CD14-positive monocyte (primary cell): ENCODE data around the gene DCD. TPM values are rescaled to one million over a fixed set of nuclear protein-coding genes. Genes with fewer than 3 reads are reported as not detected.

Experiments used
- DNase-seq, 3 donors: peaks; one replicate each; pipeline ENCODE4 v3.0.0-alpha.2; 2011 to 2022
- H2AFZ ChIP-seq: 2 replicates; pipeline ENCODE4 v1.6.0; 2012; ENCODE audit warnings: mild to moderate bottlenecking, low read depth, low read length, inconsistent platforms; ENCODE audit not compliant: insufficient read depth, poor library complexity, severe bottlenecking
- H3K27ac ChIP-seq, 2 donors: 1 replicate in 1 of 2; 2 replicates in 1 of 2; pipeline ENCODE4 v1.5.1; 2012 to 2013; ENCODE audit warnings: low read length in 2 of 2, control low read depth in 1 of 2, inconsistent platforms in 1 of 2, low read depth in 1 of 2, mild to moderate bottlenecking in 1 of 2
- H3K27me3 ChIP-seq, 2 donors: one replicate each; pipeline versions ENCODE4 v1.6.0 to v1.6.1; 2011 to 2013; ENCODE audit warnings: low read length in 2 of 2; ENCODE audit not compliant: control insufficient read depth in 2 of 2, insufficient read depth in 2 of 2
- H3K36me3 ChIP-seq, 2 donors: replicated peaks in 1 of 2; 1 replicate in 1 of 2; 2 replicates in 1 of 2; pipeline versions ENCODE4 v1.5.1 to v1.6.1; 2012 to 2013; ENCODE audit warnings: low read length in 2 of 2, control low read depth in 1 of 2, inconsistent platforms in 1 of 2, mild to moderate bottlenecking in 1 of 2; ENCODE audit not compliant: insufficient read depth in 2 of 2, control insufficient read depth in 1 of 2
- H3K4me1 ChIP-seq, 2 donors: 1 replicate in 1 of 2; 2 replicates in 1 of 2; pipeline versions ENCODE4 v1.5.1 to v1.6.1; 2012 to 2013; ENCODE audit warnings: low read length in 2 of 2, control low read depth in 1 of 2, inconsistent platforms in 1 of 2, mild to moderate bottlenecking in 1 of 2, moderate library complexity in 1 of 2; ENCODE audit not compliant: insufficient read depth in 2 of 2, control insufficient read depth in 1 of 2
- H3K4me2 ChIP-seq: replicated peaks from 2 replicates; pipeline ENCODE3; 2012; ENCODE audit warnings: low read length, moderate library complexity, mild to moderate bottlenecking; ENCODE audit not compliant: poor library complexity, severe bottlenecking; ENCODE audit errors: extremely low read depth
- H3K4me3 ChIP-seq, 3 experiments: fragments of 200-600 bp in 1 of 3; sonication (generic) in 1 of 3; replicated peaks in 1 of 3; 1 replicate in 2 of 3; 2 replicates in 1 of 3; pipeline ENCODE4 v1.5.1; 2011 to 2013; ENCODE audit warnings: low read length in 3 of 3, mild to moderate bottlenecking in 3 of 3, control low read depth in 2 of 3, low read depth in 2 of 3, inconsistent platforms in 1 of 3, moderate library complexity in 1 of 3
- H3K79me2 ChIP-seq: 2 replicates; pipeline ENCODE4 v1.6.0; 2012; ENCODE audit warnings: mild to moderate bottlenecking, control low read depth, inconsistent platforms, low read length, moderate library complexity; ENCODE audit not compliant: insufficient read depth
- H3K9ac ChIP-seq: 2 replicates; pipeline ENCODE4 v1.6.0; 2017; ENCODE audit warnings: low read length, mild to moderate bottlenecking; ENCODE audit not compliant: insufficient read depth, poor library complexity, severe bottlenecking
- H3K9me3 ChIP-seq, 2 donors: replicated peaks in 1 of 2; 1 replicate in 1 of 2; 2 replicates in 1 of 2; pipeline versions ENCODE4 v1.5.1 to v1.6.1; 2012 to 2013; ENCODE audit warnings: low read length in 2 of 2, control low read depth in 1 of 2; ENCODE audit not compliant: control insufficient read depth in 1 of 2, insufficient read depth in 1 of 2
- H4K20me1 ChIP-seq: 2 replicates; pipeline ENCODE4 v1.6.0; 2012; ENCODE audit warnings: mild to moderate bottlenecking, low read length, control low read depth, moderate library complexity; ENCODE audit not compliant: insufficient read depth
- H3K27ac Mint-ChIP-seq, 7 donors: one replicate each; pipeline ENCODE4 v1.8.0; 2020; ENCODE audit warnings: mild to moderate bottlenecking in 7 of 7, mixed read lengths in 7 of 7, moderate library complexity in 6 of 7, inconsistent platforms in 2 of 7
- H3K27me3 Mint-ChIP-seq, 3 donors: one replicate each; pipeline ENCODE4 v1.8.0; 2021 to 2022; ENCODE audit warnings: low read depth in 3 of 3, mild to moderate bottlenecking in 3 of 3, mixed read lengths in 3 of 3, moderate library complexity in 3 of 3, inconsistent platforms in 1 of 3
- H3K36me3 Mint-ChIP-seq, 2 donors: one replicate each; pipeline ENCODE4 v1.8.0; 2020; ENCODE audit warnings: mixed read lengths in 2 of 2, inconsistent platforms in 1 of 2, mild to moderate bottlenecking in 1 of 2
- H3K4me1 Mint-ChIP-seq: one replicate; pipeline ENCODE4 v1.8.0; 2020; ENCODE audit warnings: mild to moderate bottlenecking, mixed read lengths
- H3K4me3 Mint-ChIP-seq, 2 donors: one replicate each; pipeline ENCODE4 v1.8.0; 2020; ENCODE audit warnings: mild to moderate bottlenecking in 2 of 2, mixed read lengths in 2 of 2, moderate library complexity in 1 of 2
- H3K9me3 Mint-ChIP-seq, 7 donors: one replicate each; pipeline ENCODE4 v1.8.0; 2020 to 2022; ENCODE audit warnings: mixed read lengths in 7 of 7, mild to moderate bottlenecking in 6 of 7, moderate library complexity in 6 of 7, inconsistent platforms in 2 of 7
- WGBS: methylation state at CpG from one replicate; pipeline ENCODE4 v1.1.5; 2013; ENCODE audit warnings: missing lambda C conversion rate; ENCODE audit not compliant: insufficient coverage; 5-methylcytosine and 5-hydroxymethylcytosine counted together
- intact Hi-C, 2 donors: fragments of 100-400 bp; cut with micrococcal nuclease; formaldehyde crosslinking; loops; one replicate each; pipeline versions ENCODE4 v1.15.0 to v1.15.1; 2023
- polyA plus RNA-seq, 3 donors: library from polyadenylated mRNA; depleted of rRNA in 1 of 3; unstranded in 2 of 3; stranded (reverse) in 1 of 3; fragments of 300-500 nt in 2 of 3; fragments of >200 nt in 1 of 3; fragmentation: Illumina TruSeq in 2 of 3; gene quantifications; 1 replicate in 2 of 3; 2 replicates in 1 of 3; pipeline ENCODE4 v1.2.3, GENCODE V29; 2012 to 2021
- TF ChIP-seq, protein P1 (sequence below): fragments of 200-600 bp; IDR thresholded peaks from one replicate; pipeline ENCODE4 v1.8.0; 2022; ENCODE audit warnings: antibody characterized with exemption, mild to moderate bottlenecking

DCD gene
- polyA plus RNA-seq, 3 donors, result not detected

DNA sequence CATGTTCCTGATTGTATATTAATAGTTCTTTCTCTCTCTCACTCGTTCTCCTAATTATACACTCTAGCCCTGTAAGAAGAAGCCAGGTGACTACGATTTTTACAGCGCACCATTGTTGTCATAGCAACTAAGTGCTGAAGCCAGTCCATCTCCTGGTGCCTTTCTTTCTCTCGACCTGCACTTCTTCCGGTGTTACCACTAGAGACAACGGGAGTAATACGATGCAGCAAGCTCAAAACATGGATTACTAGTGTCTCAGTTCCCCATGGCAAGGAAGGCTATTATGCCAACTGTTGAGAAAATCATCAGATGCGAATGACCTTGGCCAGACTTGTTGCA lies 40.8 kb upstream of the DCD start:
- H3K27me3 Mint-ChIP-seq, result peaks cover 11 to 26% (median 19%) of the 10 kb centered on the region in 3 donors
- no peak overlapping the region for H3K4me3 Mint-ChIP-seq
- 85% methylated on average over 6 of the region's 8 CpGs for WGBS

GRCh38 chr12:54688309-54689033 lies 40.3 kb upstream of the DCD start:
- H3K4me1 Mint-ChIP-seq, result peaks cover 3% of the 10 kb centered on the region
- Histone ChIP-seq H3K9me3 (no peaks in the 10 kb centered on the region), H3K36me3 (no peaks in the 10 kb centered on the region), H3K79me2 (no peaks in the 10 kb centered on the region), H3K27me3 (peaks cover 0 to 4% of the 10 kb centered on the region in 2 donors), H3K4me2 (no peak overlapping the region), H4K20me1 (no peaks in the 10 kb centered on the region), H3K4me3 (no peak overlapping the region), H2AFZ (no peak overlapping the region), H3K27ac (no peak overlapping the region), H3K4me1 (no peaks in the 10 kb centered on the region), H3K9ac (no peak overlapping the region)
- TF ChIP-seq, protein P1, sequence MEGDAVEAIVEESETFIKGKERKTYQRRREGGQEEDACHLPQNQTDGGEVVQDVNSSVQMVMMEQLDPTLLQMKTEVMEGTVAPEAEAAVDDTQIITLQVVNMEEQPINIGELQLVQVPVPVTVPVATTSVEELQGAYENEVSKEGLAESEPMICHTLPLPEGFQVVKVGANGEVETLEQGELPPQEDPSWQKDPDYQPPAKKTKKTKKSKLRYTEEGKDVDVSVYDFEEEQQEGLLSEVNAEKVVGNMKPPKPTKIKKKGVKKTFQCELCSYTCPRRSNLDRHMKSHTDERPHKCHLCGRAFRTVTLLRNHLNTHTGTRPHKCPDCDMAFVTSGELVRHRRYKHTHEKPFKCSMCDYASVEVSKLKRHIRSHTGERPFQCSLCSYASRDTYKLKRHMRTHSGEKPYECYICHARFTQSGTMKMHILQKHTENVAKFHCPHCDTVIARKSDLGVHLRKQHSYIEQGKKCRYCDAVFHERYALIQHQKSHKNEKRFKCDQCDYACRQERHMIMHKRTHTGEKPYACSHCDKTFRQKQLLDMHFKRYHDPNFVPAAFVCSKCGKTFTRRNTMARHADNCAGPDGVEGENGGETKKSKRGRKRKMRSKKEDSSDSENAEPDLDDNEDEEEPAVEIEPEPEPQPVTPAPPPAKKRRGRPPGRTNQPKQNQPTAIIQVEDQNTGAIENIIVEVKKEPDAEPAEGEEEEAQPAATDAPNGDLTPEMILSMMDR, result no peak
- 100% methylated on average over 2 of the region's 5 CpGs for WGBS
- H3K27me3 Mint-ChIP-seq, result peaks cover 15 to 24% (median 21%) of the 10 kb centered on the region in 3 donors
- H3K27ac Mint-ChIP-seq, result no peak overlapping the region
- no peak overlapping the region for H3K4me3 Mint-ChIP-seq
- peaks cover 0 to 3% (median 0%) of the 10 kb centered on the region in 7 donors for H3K9me3 Mint-ChIP-seq
- no peaks in the 10 kb centered on the region for H3K36me3 Mint-ChIP-seq
- no peak for DNase-seq
- intact Hi-C loops, result no loop called here

More for the DNA sequence above, 40.8 kb upstream of the DCD start:
- TF ChIP-seq, protein P1, result no peak
- Histone ChIP-seq H3K27ac (no peak overlapping the region), H3K4me3 (no peak overlapping the region), H3K4me1 (no peaks in the 10 kb centered on the region), H3K79me2 (no peaks in the 10 kb centered on the region), H3K27me3 (peaks cover 0 to 4% of the 10 kb centered on the region in 2 donors), H3K9me3 (no peaks in the 10 kb centered on the region), H2AFZ (no peak overlapping the region), H4K20me1 (no peaks in the 10 kb centered on the region), H3K4me2 (no peak overlapping the region), H3K9ac (no peak overlapping the region), H3K36me3 (no peaks in the 10 kb centered on the region)
- H3K36me3 Mint-ChIP-seq, result no peaks in the 10 kb centered on the region
- H3K4me1 Mint-ChIP-seq, result peaks cover 3% of the 10 kb centered on the region
- intact Hi-C loops, result no loop called here
- no peak for DNase-seq
- peaks cover 0 to 4% (median 2%) of the 10 kb centered on the region in 7 donors for H3K9me3 Mint-ChIP-seq
- H3K27ac Mint-ChIP-seq, result no peak overlapping the region
